GM12878 (cell line): ENCODE results near the gene SMARCE1. TPM values are rescaled to one million over a fixed set of nuclear protein-coding genes. Genes with fewer than 3 reads are reported as not detected.

ENCODE experiments used
- ATAC-seq: fragments of 200-7000 bp; cut with Tn5 transposase; 3 replicates; pipeline ENCODE4 v1.9.1; 2020; ENCODE audit warnings: mild to moderate bottlenecking, moderate library complexity
- BruUV-seq: library from RNA; stranded (reverse); fragments of 400-500 nt; replicated peaks from 2 replicates; lab custom pipeline; 2021; lab: Mats Ljungman, UMichigan
- CTCF ChIA-PET: fragments of 300-600 bp; sonication (Branson Sonifier 250); formaldehyde crosslinking; extraction: SDS; loops from one replicate; lab custom pipeline; 2021; ENCODE audit warnings: inconsistent platforms; lab: Yijun Ruan, JAX
- POLR2A ChIA-PET: fragments of 350-600 bp; formaldehyde crosslinking; extraction: SDS; loops from one replicate; lab custom pipeline; 2021; ENCODE audit warnings: inconsistent platforms; lab: Charles Lee
- RAD21 ChIA-PET: fragments of 300-600 bp; sonication (Branson Sonifier 250); formaldehyde crosslinking; loops from one replicate; lab custom pipeline; 2023; ENCODE audit warnings: antibody characterized with exemption; ENCODE audit not compliant: unreplicated experiment; lab: Charles Lee
- SMC1A ChIA-PET: fragments of 300-600 bp; sonication (Branson Sonifier 250); formaldehyde crosslinking; loops from one replicate; lab custom pipeline; 2023; ENCODE audit not compliant: unreplicated experiment, uncharacterized antibody; lab: Charles Lee
- DNase-seq: peaks from one replicate; pipeline ENCODE4 v3.0.0-alpha.2; 2011; ENCODE audit warnings: low read depth, low spot score
- FAIRE-seq: peaks from 3 replicates; lab custom pipeline; 2011; peaks lifted over from hg19 to GRCh38; lab: Jason Lieb, UNC
- H2AFZ ChIP-seq: 2 replicates; pipeline ENCODE4 v1.6.0; 2011; ENCODE audit warnings: low read depth, low read length, control low read depth; ENCODE audit not compliant: control insufficient read depth
- H3K27ac ChIP-seq: 2 replicates; pipeline ENCODE4 v1.5.1; 2011; ENCODE audit warnings: control low read depth; ENCODE audit not compliant: control insufficient read depth, insufficient read depth
- H3K27me3 ChIP-seq, 2 experiments: replicated peaks in 1 of 2; 2 replicates each; pipeline versions ENCODE4 v1.6.0 to v1.6.1; 2011; ENCODE audit warnings: low read length in 1 of 2; ENCODE audit not compliant: control insufficient read depth in 2 of 2, insufficient read depth in 2 of 2
- H3K36me3 ChIP-seq, 2 experiments: 2 replicates each; pipeline ENCODE4 v1.5.1; 2011; ENCODE audit warnings: low read length in 1 of 2; ENCODE audit not compliant: control insufficient read depth in 2 of 2, insufficient read depth in 2 of 2
- H3K4me1 ChIP-seq: 2 replicates; pipeline ENCODE4 v1.6.1; 2011; ENCODE audit warnings: mild to moderate bottlenecking, low read length, moderate library complexity, mixed read lengths; ENCODE audit not compliant: control insufficient read depth, insufficient read depth
- H3K4me2 ChIP-seq: 2 replicates; pipeline ENCODE4 v1.6.0; 2011; ENCODE audit warnings: control low read depth; ENCODE audit not compliant: control insufficient read depth, insufficient read depth
- H3K4me3 ChIP-seq: fragments of 200-600 bp; sonication (generic); 2 replicates; pipeline ENCODE4 v1.5.1; 2016
- H3K79me2 ChIP-seq: 2 replicates; pipeline ENCODE4 v1.6.0; 2011; ENCODE audit warnings: low read length; ENCODE audit not compliant: control insufficient read depth, insufficient read depth
- H3K9ac ChIP-seq: 2 replicates; pipeline ENCODE4 v1.8.0; 2011; ENCODE audit warnings: low read length, control low read depth, mixed read lengths; ENCODE audit not compliant: control insufficient read depth, insufficient read depth
- H3K9me3 ChIP-seq: replicated peaks from 3 replicates; pipeline ENCODE4 v1.5.1; 2011; ENCODE audit warnings: mild to moderate bottlenecking, low read length; ENCODE audit not compliant: control insufficient read depth, insufficient read depth
- H4K20me1 ChIP-seq: 2 replicates; pipeline ENCODE4 v1.6.0; 2011; ENCODE audit not compliant: control insufficient read depth, insufficient read depth
- BCL11A ChIP-seq: IDR thresholded peaks from 2 replicates; pipeline ENCODE4 v1.6.1; 2011; ENCODE audit warnings: low read depth, low read length
- BRCA1 ChIP-seq: IDR thresholded peaks from 2 replicates; pipeline ENCODE4 v1.6.1; 2011; ENCODE audit warnings: low read depth, low read length, improper control_type of control experiment
- CBX3 ChIP-seq: fragments of 200-600 bp; sonication (generic); IDR thresholded peaks from 2 replicates; pipeline ENCODE4 v1.6.1; 2016; ENCODE audit warnings: low read depth, borderline replicate concordance
- CHD1 ChIP-seq: IDR thresholded peaks from 2 replicates; pipeline ENCODE4 v1.6.1; 2012; ENCODE audit warnings: low read depth, low read length, improper control_type of control experiment
- HDGF ChIP-seq: fragments of 450-650 bp; IDR thresholded peaks from 2 replicates; pipeline ENCODE4 v1.6.1; 2016; ENCODE audit warnings: antibody characterized with exemption
- JUND ChIP-seq: IDR thresholded peaks from 2 replicates; pipeline ENCODE4 v1.6.1; 2012; ENCODE audit warnings: low read depth, mild to moderate bottlenecking, low read length, improper control_type of control experiment, moderate library complexity
- KAT2A ChIP-seq: conservative IDR thresholded peaks from 2 replicates; pipeline ENCODE4 v1.6.1; 2011; ENCODE audit warnings: low read depth, low read length; ENCODE audit not compliant: control insufficient read depth
- NBN ChIP-seq: fragments of 450-650 bp; IDR thresholded peaks from 2 replicates; pipeline ENCODE4 v1.6.1; 2016
- NRF1 ChIP-seq: conservative IDR thresholded peaks from 2 replicates; pipeline ENCODE4 v1.6.1; 2011; ENCODE audit warnings: mild to moderate bottlenecking, low read depth, low read length, improper control_type of control experiment
- POU2F2 ChIP-seq: IDR thresholded peaks from 3 replicates; pipeline ENCODE4 v1.6.1; 2011; ENCODE audit warnings: low read depth, mild to moderate bottlenecking, low read length, borderline replicate concordance
- RBBP5 ChIP-seq: fragments of 200-600 bp; sonication (generic); conservative IDR thresholded peaks from 2 replicates; pipeline ENCODE4 v1.6.1; 2016
- SMC3 ChIP-seq: IDR thresholded peaks from 2 replicates; pipeline ENCODE4 v1.6.1; 2011; ENCODE audit warnings: low read length, improper control_type of control experiment, borderline replicate concordance
- SREBF1 ChIP-seq: IDR thresholded peaks from 2 replicates; pipeline ENCODE4 v1.6.1; 2012; ENCODE audit warnings: mild to moderate bottlenecking, low read length
- SREBF2 ChIP-seq: IDR thresholded peaks from 2 replicates; pipeline ENCODE4 v1.6.1; 2012; ENCODE audit warnings: mild to moderate bottlenecking, low read length
- SRF ChIP-seq, 2 experiments: IDR thresholded peaks; 2 replicates each; pipeline ENCODE4 v1.6.1; 2011; ENCODE audit warnings: low read depth in 2 of 2, low read length in 2 of 2, mild to moderate bottlenecking in 1 of 2, moderate library complexity in 1 of 2
- TBL1XR1 ChIP-seq: IDR thresholded peaks from 2 replicates; pipeline ENCODE4 v1.6.1; 2012; ENCODE audit warnings: low read depth, low read length, improper control_type of control experiment
- TCF12 ChIP-seq: IDR thresholded peaks from 2 replicates; pipeline ENCODE4 v1.6.1; 2011; ENCODE audit warnings: low read depth, mild to moderate bottlenecking, low read length
- TCF7 ChIP-seq: IDR thresholded peaks from 2 replicates; pipeline ENCODE4 v1.6.1; 2014; ENCODE audit warnings: antibody characterized with exemption, borderline replicate concordance
- ZNF384 ChIP-seq: IDR thresholded peaks from 2 replicates; pipeline ENCODE4 v1.6.1; 2012; ENCODE audit warnings: low read depth, mild to moderate bottlenecking, low read length, improper control_type of control experiment, borderline replicate concordance
- ZZZ3 ChIP-seq: IDR thresholded peaks from 2 replicates; pipeline ENCODE4 v1.6.1; 2011; ENCODE audit warnings: low read depth; ENCODE audit not compliant: control insufficient read depth, insufficient read length
- WGBS: methylation state at CpG from one replicate; pipeline ENCODE4 v1.1.6; 2016; ENCODE audit warnings: low lambda C conversion rate; ENCODE audit not compliant: insufficient replicate concordance, insufficient coverage; ENCODE audit errors: missing lambda C conversion rate; 5-methylcytosine and 5-hydroxymethylcytosine counted together
- in situ Hi-C: fragments of 300-500 bp; cut with MboI; formaldehyde crosslinking; loops from 9 replicates; pipeline ENCODE4 v1.14.3; 2018; ENCODE audit warnings: mixed read lengths
- intact Hi-C: fragments of 100-400 bp; cut with micrococcal nuclease; formaldehyde crosslinking; loops from one replicate; pipeline ENCODE4 v1.14.2; 2022; ENCODE audit not compliant: unreplicated experiment
- polyA plus RNA-seq, 11 experiments: library from polyadenylated mRNA; depleted of rRNA in 4 of 11; unstranded in 6 of 11; stranded (reverse) in 5 of 11; fragments of >200 nt; fragmentation: Nextera tagmentation in 4 of 11; fragmentation: Illumina TruSeq in 1 of 11; extraction: Ambion mirVana in 4 of 11; extraction: Trizol in 1 of 11; gene quantifications; 1 replicate in 1 of 11; 2 replicates in 10 of 11; pipeline versions ENCODE4 v1.2.1 to v1.2.3, GENCODE V29; 2011 to 2016; ENCODE audit warnings: inconsistent platforms in 2 of 11, missing spikeins in 2 of 11, low read depth in 1 of 11
- total RNA-seq, 4 experiments: library from RNA; depleted of rRNA in 3 of 4; stranded (reverse); fragments of >200 nt in 3 of 4; fragmentation: Illumina TruSeq in 1 of 4; extraction: Trizol in 1 of 4; gene quantifications; 2 replicates each; pipeline versions ENCODE4 v1.2.1 to v1.2.3, GENCODE V29; 2013 to 2021
- TF ChIP-seq, protein P1 (sequence below): IDR thresholded peaks from 2 replicates; pipeline ENCODE4 v1.6.1; 2012; ENCODE audit warnings: low read depth, low read length, improper control_type of control experiment

Gene SMARCE1
- total and polyA plus RNA-seq, 10 of the 15 experiments (the other 5 are each of a cell fraction or from before 2014, with no cell fraction given): 87.9 to 191 (median 132) TPM

DNA sequence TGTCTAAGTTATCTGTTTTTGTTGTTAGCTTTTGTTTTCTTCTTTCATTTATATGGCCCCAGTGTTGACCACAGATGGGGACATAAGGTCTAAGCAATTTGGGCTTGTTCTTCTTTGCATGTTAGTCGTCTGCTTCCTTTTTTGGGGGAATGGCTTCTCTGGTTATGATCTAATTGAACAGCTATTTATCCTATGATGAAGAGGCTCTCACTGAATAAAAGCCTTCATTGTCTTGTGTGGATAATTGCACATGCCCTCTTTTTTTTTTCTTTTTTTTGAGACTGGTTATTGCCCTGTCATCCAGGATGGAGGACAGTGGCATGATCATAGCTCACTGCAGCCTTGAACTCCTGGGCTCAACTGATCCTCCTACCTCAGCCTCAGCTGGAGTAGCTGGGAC lies 13.7 kb downstream of the SMARCE1 start:
- no peak overlapping the region for H3K4me3 ChIP-seq
- no peaks in the 10 kb centered on the region for H4K20me1 ChIP-seq
- no peak for DNase-seq
- no peak overlapping the region for H3K27ac ChIP-seq
- H2AFZ ChIP-seq: no peak overlapping the region
- H3K27me3 ChIP-seq: no peaks in the 10 kb centered on the region
- BruUV-seq: no TSS peak
- no peak for TF ChIP-seq ZNF384
- no peak for TF ChIP-seq CBX3
- no peak for TF ChIP-seq SREBF1
- TF ChIP-seq SREBF2: no peak
- TF ChIP-seq SRF (IDR thresholded peaks at IDR 0.05; ENCODE audit: low read depth in 2 of 2, low read length in 2 of 2): no peak
- no peak for TF ChIP-seq CHD1
- no peak for TF ChIP-seq KAT2A
- no peak for TF ChIP-seq POU2F2
- TF ChIP-seq, all 136 proteins: peak for 0
- no peaks in the 10 kb centered on the region; the same call in 1 of the 2 replicates for H3K79me2 ChIP-seq
- ATAC-seq (no peak), FAIRE-seq (no peak)
- POLR2A ChIA-PET: interaction anchor here (1.2 kb wide), 1 partner anchor 18 kb away, joined by 4 read pairs; no protein-coding TSS in a partner anchor
- RAD21 ChIA-PET: interaction anchor here (0.9 to 2.1 kb wide), 3 partner anchors 9 to 14 kb away, joined by 3 to 6 read pairs (median 3); no protein-coding TSS in a partner anchor
- no peak overlapping the region for H3K9ac ChIP-seq
- SMC1A ChIA-PET: interaction anchor here (0.6 to 1.6 kb wide), 7 partner anchors 8 to 157 kb away, joined by 3 to 7 read pairs (median 5); no protein-coding TSS in a partner anchor
- CTCF ChIA-PET: interaction anchor here (0.6 to 1.5 kb wide), 8 partner anchors 10 to 740 kb away, joined by 3 to 4 read pairs (median 3); partner anchors contain the start of gene TOP2A
- H3K4me1 ChIP-seq: no peaks in the 10 kb centered on the region
- no peaks in the 10 kb centered on the region for H3K9me3 ChIP-seq
- WGBS: 44% methylated on average over 1 of the region's 1 CpG
- H3K4me2 ChIP-seq: no peak overlapping the region
- in situ Hi-C loops: no loop called here
- intact Hi-C loops: no loop called here
- peaks cover 11 to 63% of the 10 kb centered on the region in 2 experiments for H3K36me3 ChIP-seq

DNA sequence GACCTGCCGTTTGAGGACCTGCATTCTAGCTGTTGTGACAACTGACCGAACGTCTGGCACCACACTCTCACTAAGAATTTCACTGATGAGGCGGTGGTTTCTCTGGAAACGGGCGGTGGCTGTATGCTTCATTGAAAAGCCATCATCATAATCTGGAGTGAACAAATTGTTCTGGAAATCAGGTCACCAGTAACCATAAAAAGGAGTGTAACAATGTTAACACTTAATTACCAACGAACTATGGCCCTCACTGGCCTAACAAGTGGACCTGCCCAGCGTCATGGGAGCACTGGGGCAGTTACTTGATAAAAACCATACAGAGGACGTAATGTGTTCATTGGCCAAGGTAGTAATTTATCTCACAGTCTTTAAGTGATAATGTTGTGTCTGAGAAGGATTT lies 15.4 kb downstream of the SMARCE1 start:
- RAD21 ChIA-PET: no interaction called here
- H3K36me3 ChIP-seq: peaks cover 10 to 67% of the 10 kb centered on the region in 2 experiments
- no peaks in the 10 kb centered on the region for H3K9me3 ChIP-seq
- H3K27me3 ChIP-seq: no peaks in the 10 kb centered on the region
- intact Hi-C loops: no loop called here
- in situ Hi-C loops: no loop called here
- BruUV-seq: no TSS peak
- H3K9ac ChIP-seq: no peak overlapping the region
- no peak overlapping the region for H3K4me3 ChIP-seq
- DNase-seq (no peak), ATAC-seq (no peak), FAIRE-seq (no peak)
- H3K4me2 ChIP-seq: no peak overlapping the region
- H3K27ac ChIP-seq: no peak overlapping the region
- SMC1A ChIA-PET: interaction anchor here (0.6 to 1.4 kb wide), 3 partner anchors 8 to 971 kb away, joined by 3 read pairs; no protein-coding TSS in a partner anchor
- no peaks in the 10 kb centered on the region for H4K20me1 ChIP-seq
- H2AFZ ChIP-seq: no peak overlapping the region
- POLR2A ChIA-PET: no interaction called here
- no peaks in the 10 kb centered on the region for H3K79me2 ChIP-seq
- no peaks in the 10 kb centered on the region for H3K4me1 ChIP-seq
- CTCF ChIA-PET: interaction anchor here (1.5 kb wide), 2 partner anchors 8 to 12 kb away, joined by 4 to 6 read pairs; no protein-coding TSS in a partner anchor
- 88% methylated on average over 9 of the region's 9 CpGs for WGBS
- TF ChIP-seq JUND: no peak
- TF ChIP-seq TCF7: no peak
- no peak for TF ChIP-seq HDGF
- TF ChIP-seq, protein P1, sequence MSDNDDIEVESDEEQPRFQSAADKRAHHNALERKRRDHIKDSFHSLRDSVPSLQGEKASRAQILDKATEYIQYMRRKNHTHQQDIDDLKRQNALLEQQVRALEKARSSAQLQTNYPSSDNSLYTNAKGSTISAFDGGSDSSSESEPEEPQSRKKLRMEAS: no peak
- no peak for TF ChIP-seq NBN
- no peak for TF ChIP-seq BCL11A
- TF ChIP-seq BRCA1: no peak
- no peak for TF ChIP-seq SMC3
- no peak for TF ChIP-seq TCF12
- no peak for TF ChIP-seq RBBP5
- TF ChIP-seq NRF1: no peak
- no peak for TF ChIP-seq TBL1XR1
- TF ChIP-seq ZZZ3: no peak
